Measurements from ENCODE around the gene PCNX2. TPM values are rescaled to one million over a fixed set of nuclear protein-coding genes. Genes with fewer than 3 reads are reported as not detected.

Gene PCNX2
- polyA plus RNA-seq, 3 donors = 0.29 to 7.9 (median 0.62) TPM

DNA sequence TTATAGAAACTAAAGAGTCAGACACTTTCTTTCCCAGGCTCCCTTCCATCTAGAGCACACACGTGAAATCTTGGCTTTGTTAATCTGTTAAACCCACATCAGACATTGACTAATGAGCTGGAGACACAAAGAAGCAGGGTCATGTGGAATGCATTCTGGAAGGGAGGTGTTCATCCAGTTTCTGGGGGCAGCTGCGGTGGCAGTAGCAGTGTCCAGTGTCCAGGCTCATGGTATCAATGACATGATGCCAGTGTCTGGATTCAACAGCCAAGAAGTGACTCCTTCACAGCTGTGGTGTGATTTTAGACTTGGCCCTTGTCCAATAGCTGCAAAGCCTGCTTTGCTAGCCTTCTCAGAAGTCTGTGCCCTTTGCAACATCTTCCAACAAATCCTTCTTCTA is 249.9 kb downstream of the PCNX2 start:
- H3K4me3 ChIP-seq (replicated peaks in 1 of 3; ENCODE audit: low read depth in 2 of 3, low read length in 3 of 3) = no peak overlapping the region
- TF ChIP-seq, protein P1, sequence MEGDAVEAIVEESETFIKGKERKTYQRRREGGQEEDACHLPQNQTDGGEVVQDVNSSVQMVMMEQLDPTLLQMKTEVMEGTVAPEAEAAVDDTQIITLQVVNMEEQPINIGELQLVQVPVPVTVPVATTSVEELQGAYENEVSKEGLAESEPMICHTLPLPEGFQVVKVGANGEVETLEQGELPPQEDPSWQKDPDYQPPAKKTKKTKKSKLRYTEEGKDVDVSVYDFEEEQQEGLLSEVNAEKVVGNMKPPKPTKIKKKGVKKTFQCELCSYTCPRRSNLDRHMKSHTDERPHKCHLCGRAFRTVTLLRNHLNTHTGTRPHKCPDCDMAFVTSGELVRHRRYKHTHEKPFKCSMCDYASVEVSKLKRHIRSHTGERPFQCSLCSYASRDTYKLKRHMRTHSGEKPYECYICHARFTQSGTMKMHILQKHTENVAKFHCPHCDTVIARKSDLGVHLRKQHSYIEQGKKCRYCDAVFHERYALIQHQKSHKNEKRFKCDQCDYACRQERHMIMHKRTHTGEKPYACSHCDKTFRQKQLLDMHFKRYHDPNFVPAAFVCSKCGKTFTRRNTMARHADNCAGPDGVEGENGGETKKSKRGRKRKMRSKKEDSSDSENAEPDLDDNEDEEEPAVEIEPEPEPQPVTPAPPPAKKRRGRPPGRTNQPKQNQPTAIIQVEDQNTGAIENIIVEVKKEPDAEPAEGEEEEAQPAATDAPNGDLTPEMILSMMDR (IDR thresholded peaks at IDR 0.05) = no peak
- Mint-ChIP-seq H3K9me3 (peaks cover 1 to 7% (median 2%) of the 10 kb centered on the region in 7 donors), H3K36me3 (peaks cover 4% of the 10 kb centered on the region in 2 donors), H3K4me3 (no peak overlapping the region), H3K4me1 (no peaks in the 10 kb centered on the region), H3K27ac (no peak overlapping the region), H3K27me3 (ENCODE audit: low read depth in 3 of 3) (peaks cover 0 to 4% (median 3%) of the 10 kb centered on the region in 3 donors)
- H4K20me1 ChIP-seq (ENCODE audit: insufficient read depth, low read length) = no peaks in the 10 kb centered on the region
- no peaks in the 10 kb centered on the region for H3K9me3 ChIP-seq (replicated peaks in 1 of 2; ENCODE audit: control insufficient read depth in 1 of 2, insufficient read depth in 1 of 2, low read length in 2 of 2)
- 100% methylated on average over 1 of the region's 2 CpGs for WGBS (ENCODE audit: insufficient coverage)
- no peak overlapping the region for H3K27ac ChIP-seq (ENCODE audit: low read depth in 1 of 2, low read length in 2 of 2)
- H3K4me2 ChIP-seq (replicated peaks; ENCODE audit: extremely low read depth, low read length, poor library complexity, severe bottlenecking) = no peak overlapping the region
- no peaks in the 10 kb centered on the region for H3K79me2 ChIP-seq (ENCODE audit: insufficient read depth, low read length)
- H2AFZ ChIP-seq (ENCODE audit: insufficient read depth, low read depth, low read length, poor library complexity, severe bottlenecking) = no peak overlapping the region
- H3K36me3 ChIP-seq (replicated peaks in 1 of 2; ENCODE audit: control insufficient read depth in 1 of 2, insufficient read depth in 2 of 2, low read length in 2 of 2) = no peaks in the 10 kb centered on the region
- no peaks in the 10 kb centered on the region for H3K4me1 ChIP-seq (ENCODE audit: control insufficient read depth in 1 of 2, insufficient read depth in 2 of 2, low read length in 2 of 2)
- DNase-seq = no peak
- no peak overlapping the region for H3K9ac ChIP-seq (ENCODE audit: insufficient read depth, low read length, poor library complexity, severe bottlenecking)
- intact Hi-C loops (cut with micrococcal nuclease) = no loop called here
- no peaks in the 10 kb centered on the region for H3K27me3 ChIP-seq (ENCODE audit: control insufficient read depth in 2 of 2, insufficient read depth in 2 of 2, low read length in 2 of 2)

DNA sequence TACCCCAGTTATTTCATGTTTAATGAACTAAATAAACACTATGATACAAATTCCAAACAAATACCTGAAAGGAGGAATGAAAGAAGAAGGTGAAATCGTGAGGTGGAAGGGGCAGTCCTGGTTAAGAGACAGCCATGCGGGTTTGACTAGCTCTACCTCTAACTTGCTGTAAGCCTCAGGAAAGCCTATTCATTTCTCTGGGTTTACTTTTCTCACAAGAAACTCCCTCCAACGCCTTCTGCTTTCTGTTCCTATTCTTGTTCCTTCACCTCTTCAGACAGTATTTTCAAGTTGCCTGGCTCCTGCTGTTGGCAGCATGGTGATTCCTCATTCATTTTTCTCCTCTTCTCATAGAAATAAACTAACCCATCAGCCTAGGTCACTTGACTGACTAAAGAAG is 252.7 kb downstream of the PCNX2 start:
- Histone ChIP-seq H3K4me1 (ENCODE audit: control insufficient read depth in 1 of 2, insufficient read depth in 2 of 2, low read length in 2 of 2) (no peaks in the 10 kb centered on the region), H3K4me3 (replicated peaks in 1 of 3; ENCODE audit: low read depth in 2 of 3, low read length in 3 of 3) (no peak overlapping the region), H2AFZ (ENCODE audit: insufficient read depth, low read depth, low read length, poor library complexity, severe bottlenecking) (no peak overlapping the region), H3K27ac (ENCODE audit: low read depth in 1 of 2, low read length in 2 of 2) (no peak overlapping the region), H3K79me2 (ENCODE audit: insufficient read depth, low read length) (no peaks in the 10 kb centered on the region), H3K27me3 (ENCODE audit: control insufficient read depth in 2 of 2, insufficient read depth in 2 of 2, low read length in 2 of 2) (no peaks in the 10 kb centered on the region), H4K20me1 (ENCODE audit: insufficient read depth, low read length) (no peaks in the 10 kb centered on the region), H3K9ac (ENCODE audit: insufficient read depth, low read length, poor library complexity, severe bottlenecking) (no peak overlapping the region), H3K9me3 (replicated peaks in 1 of 2; ENCODE audit: control insufficient read depth in 1 of 2, insufficient read depth in 1 of 2, low read length in 2 of 2) (no peaks in the 10 kb centered on the region), H3K36me3 (replicated peaks in 1 of 2; ENCODE audit: control insufficient read depth in 1 of 2, insufficient read depth in 2 of 2, low read length in 2 of 2) (no peaks in the 10 kb centered on the region), H3K4me2 (replicated peaks; ENCODE audit: extremely low read depth, low read length, poor library complexity, severe bottlenecking) (no peak overlapping the region)
- H3K4me3 Mint-ChIP-seq = no peak overlapping the region
- H3K4me1 Mint-ChIP-seq = no peaks in the 10 kb centered on the region
- H3K27ac Mint-ChIP-seq = no peak overlapping the region
- peaks cover 2 to 4% of the 10 kb centered on the region in 2 donors for H3K36me3 Mint-ChIP-seq
- 75% methylated on average over 2 of the region's 3 CpGs for WGBS (ENCODE audit: insufficient coverage)
- TF ChIP-seq, protein P1 (IDR thresholded peaks at IDR 0.05) = no peak
- H3K27me3 Mint-ChIP-seq (ENCODE audit: low read depth in 3 of 3) = peaks cover 0 to 5% (median 2%) of the 10 kb centered on the region in 3 donors
- intact Hi-C loops (cut with micrococcal nuclease) = no loop called here
- peaks cover 0 to 3% (median 1%) of the 10 kb centered on the region in 7 donors for H3K9me3 Mint-ChIP-seq
- no peak for DNase-seq

Measured in CD14-positive monocyte (primary cell).